HG03196 (cell line): ENCODE measurements around the gene SLAIN1.
"Not testable (repeated sequence)": the region's sequence is repeated elsewhere in the genome, so short reads cannot be mapped to it uniquely, and the experiment has no call there.

Experiments used
- ATAC-seq: cut with Tn5 transposase; IDR thresholded peaks from one replicate; pipeline ENCODE4 v1.9.1; 2021; ENCODE audit not compliant: unreplicated experiment

SLAIN1 gene

DNA sequence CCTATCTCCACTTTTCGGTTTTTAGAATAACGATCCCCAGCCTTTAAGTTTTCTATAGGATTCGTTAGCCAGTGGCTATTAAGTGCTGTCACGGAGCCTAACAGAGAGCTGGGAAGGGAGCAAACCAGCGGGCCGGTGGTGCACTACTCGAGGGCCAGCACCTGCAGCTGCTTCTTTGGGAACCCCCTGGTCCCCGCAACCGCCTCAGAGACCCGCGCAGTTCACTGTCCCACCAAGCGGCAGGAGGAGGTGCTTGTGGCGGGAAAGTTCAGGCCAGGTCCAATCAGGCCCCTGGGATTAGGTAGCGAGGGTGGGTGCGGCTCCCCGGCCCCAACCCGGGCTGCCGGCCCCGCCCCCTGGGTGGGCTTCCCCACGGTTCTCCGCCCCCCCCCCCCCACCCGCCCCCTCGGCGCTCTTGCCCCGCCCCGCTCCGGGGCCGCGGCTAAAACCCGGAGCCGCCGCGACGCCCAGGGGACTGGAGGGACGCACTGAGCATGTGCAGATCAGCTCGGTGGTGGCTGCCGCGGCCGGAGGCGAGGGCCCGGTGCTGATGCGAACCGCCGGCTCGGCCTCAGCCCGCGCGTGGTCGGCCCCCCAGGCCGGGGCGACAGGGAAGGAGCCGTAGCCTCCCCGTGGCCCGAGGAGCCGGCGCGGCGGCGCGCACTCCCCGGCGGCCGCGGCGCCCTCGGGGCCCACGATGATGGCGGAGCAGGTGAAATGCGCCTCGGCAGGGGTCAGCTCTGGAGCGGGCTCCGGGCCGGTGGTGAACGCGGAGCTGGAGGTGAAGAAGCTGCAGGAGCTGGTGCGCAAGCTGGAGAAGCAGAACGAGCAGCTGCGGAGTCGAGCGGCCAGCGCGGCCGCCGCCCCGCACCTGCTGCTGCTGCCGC, at the start of gene SLAIN1:
Gene SLAIN1 (plus strand): TSS at position 471 of the 887 bp plus-strand sequence. CDS start 227 bp downstream, at position 698.
- ATAC-seq = peak; percentile 70

DNA sequence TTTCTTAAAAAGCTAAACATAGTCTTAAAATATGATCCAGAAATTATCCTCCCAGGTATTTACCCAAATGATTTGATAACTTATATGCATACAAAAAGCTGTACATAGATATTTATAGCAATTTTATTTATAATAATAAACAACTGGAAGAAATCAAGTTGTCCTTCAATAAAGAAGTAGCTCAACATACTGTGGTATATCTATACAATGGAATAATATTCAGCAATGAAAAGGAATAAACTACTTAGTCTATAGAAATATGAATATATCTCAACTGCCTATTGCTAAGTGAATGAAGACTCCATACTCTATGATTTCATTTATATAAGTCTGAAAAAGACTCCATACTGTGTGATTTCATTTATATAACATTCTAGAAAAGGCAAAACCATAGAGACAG, 47.1 kb upstream of the SLAIN1 start:
- ATAC-seq = no peak

- no peak for ATAC-seq
Measured at GRCh38 chr13:77653301-77653700, 44.2 kb upstream of the SLAIN1 start.

- ATAC-seq = not testable (repeated sequence)
Measured at GRCh38 chr13:77660016-77660415, 37.5 kb upstream of the SLAIN1 start.

GRCh38 chr13:77660841-77661250, 36.6 kb upstream of the SLAIN1 start:
- no peak for ATAC-seq

- ATAC-seq = not testable (repeated sequence)
Measured at GRCh38 chr13:77662301-77662700, 35.2 kb upstream of the SLAIN1 start.

- ATAC-seq = not testable (repeated sequence)
Measured at GRCh38 chr13:77662831-77663230, 34.7 kb upstream of the SLAIN1 start.

- ATAC-seq = no peak
Measured at GRCh38 chr13:77674852-77675251, 22.6 kb upstream of the SLAIN1 start.

DNA sequence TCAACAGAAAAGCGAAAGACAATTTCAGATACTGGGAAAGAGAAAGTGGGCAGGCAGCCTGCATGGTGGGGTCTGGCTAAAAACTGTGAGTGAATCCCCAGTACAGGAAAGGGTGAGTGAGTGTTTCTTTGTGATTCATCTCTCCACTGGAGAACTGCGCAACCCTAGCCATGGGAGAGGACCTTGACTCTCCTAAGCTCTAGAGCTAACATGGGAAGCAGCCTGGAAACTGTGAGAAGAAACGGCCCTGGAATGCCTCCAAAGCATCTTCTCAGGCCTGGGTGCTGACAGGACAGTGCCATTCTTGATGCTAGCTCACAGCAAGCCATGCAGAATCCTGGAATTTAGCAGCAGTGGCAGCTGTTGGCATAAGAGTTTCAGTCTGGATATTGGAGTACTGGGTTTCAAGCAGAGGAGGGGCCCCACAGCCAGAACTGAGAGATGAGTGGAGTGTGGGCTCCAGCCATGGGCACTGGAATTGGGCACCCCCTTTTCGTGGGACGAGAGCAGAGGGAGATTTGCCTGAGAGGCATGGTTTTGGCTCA, 18.7 kb upstream of the SLAIN1 start:
- no peak for ATAC-seq

- no peak for ATAC-seq
Measured at GRCh38 chr13:77687799-77688198, 9.7 kb upstream of the SLAIN1 start.

DNA sequence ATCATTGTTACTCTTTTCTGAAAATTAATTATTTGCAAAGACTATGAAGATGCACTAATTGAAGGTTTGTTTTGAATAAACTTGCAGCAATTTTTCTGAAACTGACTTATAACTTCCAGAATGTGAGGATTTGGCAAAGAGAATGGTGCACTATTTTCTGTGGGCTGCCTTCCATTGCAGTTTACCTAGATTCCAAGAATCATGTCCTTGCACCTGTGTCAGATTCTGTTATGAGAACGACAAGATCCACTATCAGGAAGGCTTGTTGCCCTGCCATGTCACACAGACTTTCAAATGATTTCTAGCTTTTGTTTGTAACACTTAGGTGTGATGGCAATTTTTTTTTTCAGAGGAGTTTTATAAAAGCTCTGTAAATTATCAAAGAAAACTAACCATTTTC, 5.6 kb upstream of the SLAIN1 start:
- ATAC-seq = no peak

DNA sequence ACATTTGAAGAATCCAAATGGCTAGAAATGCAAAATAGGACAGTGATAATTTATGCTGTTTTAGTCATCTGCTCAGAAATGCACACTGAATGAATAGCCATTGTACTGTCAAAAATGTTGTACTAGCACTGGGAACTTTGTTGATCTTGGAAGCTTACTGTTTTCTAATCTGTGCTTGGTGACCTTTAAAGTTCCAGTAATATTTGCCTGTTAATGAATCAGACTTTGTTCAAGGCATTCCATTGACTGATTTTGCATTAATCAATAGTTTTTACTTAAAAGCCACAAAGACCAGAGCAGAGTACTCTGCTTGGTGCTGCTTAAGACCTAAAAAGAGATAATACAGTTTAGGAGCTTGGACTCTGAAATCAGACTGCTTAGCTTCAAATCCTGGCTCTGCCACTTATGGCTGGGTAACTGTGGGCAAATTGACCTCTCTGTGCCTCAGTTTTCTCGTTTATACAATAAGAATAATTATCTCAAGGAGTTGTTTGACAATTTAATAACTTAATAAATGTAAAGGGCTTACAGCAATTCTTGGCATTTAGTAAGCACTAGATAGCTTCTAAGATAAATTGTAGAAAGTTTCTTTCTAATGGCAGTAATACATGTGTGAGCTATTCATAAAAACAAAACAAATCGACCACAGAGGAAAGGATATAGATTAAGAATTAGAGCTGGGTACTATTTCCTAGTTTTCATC, 4.6 kb upstream of the SLAIN1 start:
- no peak for ATAC-seq

GRCh38 chr13:77693449-77693940, 4.0 kb upstream of the SLAIN1 start:
- no peak for ATAC-seq

DNA sequence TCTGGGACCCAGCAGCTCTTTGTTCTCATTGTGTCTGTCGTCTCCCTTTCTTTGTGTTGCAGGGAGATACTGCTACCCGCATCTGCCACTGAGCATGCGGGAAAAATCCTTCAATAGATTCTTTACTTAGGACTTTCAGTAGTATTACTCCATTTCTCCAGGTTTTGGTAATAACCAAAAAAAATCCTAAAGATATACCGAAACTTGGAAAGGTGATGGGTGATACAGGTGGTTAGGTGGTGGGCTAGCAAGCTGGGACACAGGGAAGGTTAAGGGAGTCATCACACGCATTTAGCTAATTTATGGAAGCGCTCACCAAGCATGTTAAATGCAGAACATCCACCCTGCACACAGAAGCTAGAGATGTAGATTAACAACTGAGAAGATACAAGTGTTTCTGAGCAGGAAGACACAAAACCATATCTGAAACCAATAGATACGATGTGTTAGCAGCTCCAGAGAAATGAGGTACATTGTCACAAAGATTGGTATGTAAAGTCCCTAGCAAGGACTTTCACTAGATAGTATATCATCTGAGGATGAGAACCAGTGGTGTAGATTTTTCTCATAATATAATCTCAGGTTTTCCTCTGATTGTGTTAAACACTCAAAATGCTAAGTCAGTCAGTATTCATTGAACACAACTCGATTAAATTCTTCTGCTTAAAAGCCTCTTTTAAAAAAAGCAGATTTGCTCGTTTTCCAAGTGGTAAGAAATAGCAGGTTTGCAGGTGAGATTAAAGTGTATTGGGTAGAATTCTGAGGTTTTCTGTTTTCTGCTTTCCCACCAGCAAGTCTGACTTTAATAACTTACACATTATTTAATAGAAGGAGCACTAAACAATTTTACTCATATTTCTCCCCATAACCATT, 1.2 kb upstream of the SLAIN1 start:
- no peak for ATAC-seq

DNA sequence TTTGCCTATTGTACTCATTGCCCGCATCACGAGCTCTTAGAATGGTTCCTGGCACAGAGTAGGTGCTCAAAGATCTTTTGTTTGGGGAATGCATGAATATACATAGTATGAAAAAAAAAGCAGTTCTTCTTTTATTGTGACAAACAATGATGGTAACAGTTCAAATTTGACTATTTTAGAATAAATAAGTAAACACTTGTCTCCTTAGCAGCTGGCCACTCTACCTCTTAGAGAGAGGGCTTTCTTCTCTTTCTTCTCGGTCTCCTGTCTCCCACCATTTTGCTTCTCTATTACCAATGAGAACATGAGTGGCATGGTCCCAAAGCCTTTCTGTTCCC, 639 bp upstream of the SLAIN1 start:
- ATAC-seq = no peak

GRCh38 chr13:77698201-77699058, 943 bp downstream of the SLAIN1 start:
- peak; percentile 29 for ATAC-seq

GRCh38 chr13:77699059-77699680, 1.7 kb downstream of the SLAIN1 start:
- no peak for ATAC-seq

GRCh38 chr13:77701305-77701704, 3.8 kb downstream of the SLAIN1 start:
- no peak for ATAC-seq

GRCh38 chr13:77702366-77702765, 4.9 kb downstream of the SLAIN1 start:
- no peak for ATAC-seq
